Endothelial cell of umbilical vein (primary cell): ENCODE results near the gene FOSL2. TPM values are rescaled to one million over a fixed set of nuclear protein-coding genes. Genes with fewer than 3 reads are reported as not detected.

ENCODE experiments used
- BruUV-seq: library from RNA; stranded (reverse); fragments of 400-500 nt; replicated peaks from 2 replicates; lab custom pipeline; 2021; lab: Mats Ljungman, UMichigan
- CTCF ChIA-PET: fragments of 300-600, 350-600 bp; sonication (Branson Sonifier 250); formaldehyde crosslinking; loops from one replicate; lab custom pipeline; 2021; ENCODE audit warnings: antibody characterized with exemption, inconsistent platforms; lab: Charles Lee
- POLR2A ChIA-PET: fragments of 300-600, 350-600 bp; sonication (Branson Sonifier 250); formaldehyde crosslinking; loops from one replicate; lab custom pipeline; 2021; ENCODE audit warnings: antibody characterized with exemption, inconsistent platforms; lab: Charles Lee
- DNase-seq: peaks from one replicate; pipeline ENCODE4 v3.0.0-alpha.2; 2011; ENCODE audit warnings: low read depth, low spot score
- FAIRE-seq: peaks from 2 replicates; lab custom pipeline; 2011; peaks lifted over from hg19 to GRCh38; lab: Jason Lieb, UNC
- H2AFZ ChIP-seq: 2 replicates; pipeline ENCODE4 v1.6.0; 2012; ENCODE audit warnings: low read depth, low read length, control low read depth, inconsistent platforms
- H3K27ac ChIP-seq: 2 replicates; pipeline ENCODE4 v1.5.1; 2011; ENCODE audit warnings: low read depth, mild to moderate bottlenecking, control low read depth, low read length, moderate library complexity; ENCODE audit not compliant: insufficient read depth
- H3K27me3 ChIP-seq, 2 experiments: 2 replicates each; pipeline versions ENCODE4 v1.6.0 to v1.6.1; 2011; ENCODE audit warnings: low read length in 2 of 2, mixed read lengths in 1 of 2; ENCODE audit not compliant: control insufficient read depth in 2 of 2, insufficient read depth in 2 of 2
- H3K36me3 ChIP-seq, 2 experiments: 2 replicates in 1 of 2; 3 replicates in 1 of 2; pipeline ENCODE4 v1.5.1; 2011; ENCODE audit warnings: low read length in 2 of 2, mild to moderate bottlenecking in 1 of 2, moderate library complexity in 1 of 2; ENCODE audit not compliant: control insufficient read depth in 2 of 2, insufficient read depth in 2 of 2; ENCODE audit errors: extremely low read depth in 1 of 2
- H3K4me1 ChIP-seq: 3 replicates; pipeline ENCODE4 v1.5.1; 2011; ENCODE audit warnings: mild to moderate bottlenecking, low read length; ENCODE audit not compliant: control insufficient read depth, insufficient read depth; ENCODE audit errors: extremely low read depth
- H3K4me2 ChIP-seq: 2 replicates; pipeline ENCODE4 v1.6.1; 2011; ENCODE audit warnings: low read length, control low read depth, mixed read lengths; ENCODE audit not compliant: insufficient read depth
- H3K4me3 ChIP-seq, 3 experiments: fragments of 200-600 bp in 1 of 3; sonication (generic), shearing (Covaris generic) in 1 of 3; replicated peaks in 1 of 3; 2 replicates each; pipeline ENCODE4 v1.5.1; 2011 to 2016; ENCODE audit warnings: control low read depth in 3 of 3, low read length in 3 of 3, mild to moderate bottlenecking in 2 of 3, inconsistent platforms in 1 of 3, low read depth in 1 of 3, moderate library complexity in 1 of 3; ENCODE audit not compliant: insufficient read depth in 1 of 3
- H3K79me2 ChIP-seq: 2 replicates; pipeline ENCODE4 v1.6.0; 2012; ENCODE audit warnings: low read length, inconsistent platforms; ENCODE audit not compliant: control insufficient read depth, insufficient read depth
- H3K9ac ChIP-seq: replicated peaks from 2 replicates; pipeline ENCODE3; 2011; ENCODE audit warnings: low read length, control low read depth; ENCODE audit not compliant: insufficient read depth; ENCODE audit errors: extremely low read depth
- H3K9me1 ChIP-seq: replicated peaks from 3 replicates; pipeline ENCODE4 v1.6.0; 2011; ENCODE audit warnings: mild to moderate bottlenecking, low read length; ENCODE audit not compliant: control insufficient read depth, insufficient read depth; ENCODE audit errors: extremely low read depth
- H3K9me3 ChIP-seq: replicated peaks from 2 replicates; pipeline ENCODE4 v1.5.1; 2012; ENCODE audit warnings: low read length, inconsistent platforms; ENCODE audit not compliant: control insufficient read depth, insufficient read depth
- H4K20me1 ChIP-seq: replicated peaks from 2 replicates; pipeline ENCODE3; 2011; ENCODE audit warnings: mild to moderate bottlenecking, low read length; ENCODE audit not compliant: control insufficient read depth, insufficient read depth; ENCODE audit errors: extremely low read depth
- EZH2 ChIP-seq: IDR thresholded peaks from 2 replicates; pipeline ENCODE4 v1.6.1; 2012; ENCODE audit warnings: borderline replicate concordance, low read depth, mild to moderate bottlenecking, moderate library complexity, low read length, inconsistent platforms; ENCODE audit not compliant: severe bottlenecking
- FOS ChIP-seq: IDR thresholded peaks from 2 replicates; pipeline ENCODE4 v1.6.1; 2011; ENCODE audit warnings: mild to moderate bottlenecking, low read length, moderate library complexity, borderline replicate concordance; ENCODE audit not compliant: insufficient read depth
- GATA2 ChIP-seq: IDR thresholded peaks from 2 replicates; pipeline ENCODE4 v1.7.0; 2011; ENCODE audit warnings: low read depth, mild to moderate bottlenecking, moderate library complexity, mixed read lengths, low read length; ENCODE audit not compliant: insufficient read length, insufficient read depth
- JUN ChIP-seq: IDR thresholded peaks from 2 replicates; pipeline ENCODE4 v1.6.1; 2011; ENCODE audit warnings: borderline replicate concordance, low read depth; ENCODE audit not compliant: insufficient read length, insufficient read depth
- MYC ChIP-seq: IDR thresholded peaks from one replicate; pipeline ENCODE4 v1.6.1; 2011; ENCODE audit warnings: mild to moderate bottlenecking, low read depth, low read length
- POLR2A ChIP-seq: IDR thresholded peaks from 2 replicates; pipeline ENCODE4 v1.6.1; 2012; ENCODE audit warnings: low read depth, mild to moderate bottlenecking, control low read depth, low read length
- POLR2AphosphoS5 ChIP-seq: IDR thresholded peaks from 2 replicates; pipeline ENCODE4 v1.6.1; 2012; ENCODE audit warnings: low read depth, mild to moderate bottlenecking, control low read depth, low read length, moderate library complexity; ENCODE audit not compliant: insufficient read depth
- dilution Hi-C: fragments of 300-500 bp; cut with MboI; formaldehyde crosslinking; loops from one replicate; pipeline ENCODE4 v1.15.0; 2019; ENCODE audit warnings: low sequenced_read_pairs; ENCODE audit not compliant: extremely low pct_ligation_motif_present
- intact Hi-C: fragments of 100-400 bp; cut with micrococcal nuclease; formaldehyde crosslinking; loops from one replicate; pipeline ENCODE4 v1.10.0; 2022
- polyA plus RNA-seq, 4 experiments: library from polyadenylated mRNA; depleted of rRNA in 3 of 4; stranded (reverse) in 3 of 4; unstranded in 1 of 4; fragments of >200 nt; gene quantifications; 2 replicates each; pipeline versions ENCODE4 v1.2.1 to v1.2.3, GENCODE V29; 2011 to 2012; ENCODE audit warnings: missing spikeins in 1 of 4
- total RNA-seq: library from RNA; stranded (reverse); gene quantifications from 2 replicates; pipeline ENCODE4 v1.2.3, GENCODE V29; 2021
- TF ChIP-seq, protein P1 (sequence below), 2 donors: IDR thresholded peaks; 1 replicate in 1 of 2; 2 replicates in 1 of 2; pipeline ENCODE4 v1.5.1; 2011; ENCODE audit warnings: low read length in 2 of 2, mild to moderate bottlenecking in 2 of 2, moderate library complexity in 2 of 2, control low read depth in 1 of 2, inconsistent platforms in 1 of 2, low read depth in 1 of 2; ENCODE audit not compliant: insufficient read depth in 1 of 2; ENCODE audit errors: extremely low read depth in 1 of 2
- TF ChIP-seq, protein P2 (sequence below): IDR thresholded peaks from 2 replicates; pipeline ENCODE4 v1.6.1; 2011; ENCODE audit not compliant: insufficient read depth, insufficient read length

The FOSL2 gene
- total and polyA plus RNA-seq, 2 donors (not counting 3 experiments of a cell fraction or from before 2014, with no cell fraction given) = 43.9 to 85.3 TPM

DNA sequence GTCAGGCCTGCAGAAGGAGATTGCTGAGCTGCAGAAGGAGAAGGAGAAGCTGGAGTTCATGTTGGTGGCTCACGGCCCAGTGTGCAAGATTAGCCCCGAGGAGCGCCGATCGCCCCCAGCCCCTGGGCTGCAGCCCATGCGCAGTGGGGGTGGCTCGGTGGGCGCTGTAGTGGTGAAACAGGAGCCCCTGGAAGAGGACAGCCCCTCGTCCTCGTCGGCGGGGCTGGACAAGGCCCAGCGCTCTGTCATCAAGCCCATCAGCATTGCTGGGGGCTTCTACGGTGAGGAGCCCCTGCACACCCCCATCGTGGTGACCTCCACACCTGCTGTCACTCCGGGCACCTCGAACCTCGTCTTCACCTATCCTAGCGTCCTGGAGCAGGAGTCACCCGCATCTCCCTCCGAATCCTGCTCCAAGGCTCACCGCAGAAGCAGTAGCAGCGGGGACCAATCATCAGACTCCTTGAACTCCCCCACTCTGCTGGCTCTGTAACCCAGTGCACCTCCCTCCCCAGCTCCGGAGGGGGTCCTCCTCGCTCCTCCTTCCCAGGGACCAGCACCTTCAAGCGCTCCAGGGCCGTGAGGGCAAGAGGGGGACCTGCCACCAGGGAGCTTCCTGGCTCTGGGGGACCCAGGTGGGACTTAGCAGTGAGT, 19.4 kb downstream of the FOSL2 start:
- TF ChIP-seq MYC (no peak), POLR2A (no peak), JUN (no peak), FOS (no peak), POLR2AphosphoS5 (no peak), EZH2 (no peak), GATA2 (no peak)
- TF ChIP-seq, protein P1, sequence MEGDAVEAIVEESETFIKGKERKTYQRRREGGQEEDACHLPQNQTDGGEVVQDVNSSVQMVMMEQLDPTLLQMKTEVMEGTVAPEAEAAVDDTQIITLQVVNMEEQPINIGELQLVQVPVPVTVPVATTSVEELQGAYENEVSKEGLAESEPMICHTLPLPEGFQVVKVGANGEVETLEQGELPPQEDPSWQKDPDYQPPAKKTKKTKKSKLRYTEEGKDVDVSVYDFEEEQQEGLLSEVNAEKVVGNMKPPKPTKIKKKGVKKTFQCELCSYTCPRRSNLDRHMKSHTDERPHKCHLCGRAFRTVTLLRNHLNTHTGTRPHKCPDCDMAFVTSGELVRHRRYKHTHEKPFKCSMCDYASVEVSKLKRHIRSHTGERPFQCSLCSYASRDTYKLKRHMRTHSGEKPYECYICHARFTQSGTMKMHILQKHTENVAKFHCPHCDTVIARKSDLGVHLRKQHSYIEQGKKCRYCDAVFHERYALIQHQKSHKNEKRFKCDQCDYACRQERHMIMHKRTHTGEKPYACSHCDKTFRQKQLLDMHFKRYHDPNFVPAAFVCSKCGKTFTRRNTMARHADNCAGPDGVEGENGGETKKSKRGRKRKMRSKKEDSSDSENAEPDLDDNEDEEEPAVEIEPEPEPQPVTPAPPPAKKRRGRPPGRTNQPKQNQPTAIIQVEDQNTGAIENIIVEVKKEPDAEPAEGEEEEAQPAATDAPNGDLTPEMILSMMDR (IDR thresholded peaks at IDR 0.05; ENCODE audit: extremely low read depth in 1 of 2, insufficient read depth in 1 of 2, low read depth in 1 of 2, low read length in 2 of 2) = no peak
- TF ChIP-seq, protein P2, sequence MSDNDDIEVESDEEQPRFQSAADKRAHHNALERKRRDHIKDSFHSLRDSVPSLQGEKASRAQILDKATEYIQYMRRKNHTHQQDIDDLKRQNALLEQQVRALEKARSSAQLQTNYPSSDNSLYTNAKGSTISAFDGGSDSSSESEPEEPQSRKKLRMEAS = no peak
- intact Hi-C loops = no loop called here
- CTCF ChIA-PET = interaction anchor here (1.0 to 1.6 kb wide), 2 partner anchors 658 to 687 kb away, joined by 3 to 5 read pairs; no protein-coding TSS in a partner anchor
- no peak for FAIRE-seq
- H3K4me3 ChIP-seq = no peak overlapping the region
- peaks cover 3% of the 10 kb centered on the region for H4K20me1 ChIP-seq
- no peak overlapping the region for H3K9ac ChIP-seq
- no peak overlapping the region for H3K4me2 ChIP-seq
- H3K27me3 ChIP-seq = no peaks in the 10 kb centered on the region
- DNase-seq = no peak
- H3K9me1 ChIP-seq = no peaks in the 10 kb centered on the region
- peaks cover 45% of the 10 kb centered on the region for H3K79me2 ChIP-seq
- no peak overlapping the region for H2AFZ ChIP-seq
- dilution Hi-C loops = loop anchor here (25.0 kb wide), 1 partner anchor 675 kb away; no protein-coding TSS in a partner anchor
- H3K27ac ChIP-seq = no peak overlapping the region
- POLR2A ChIA-PET = no interaction called here
- no TSS peak for BruUV-seq
- peaks cover 43 to 76% of the 10 kb centered on the region in 2 experiments for H3K36me3 ChIP-seq
- no peaks in the 10 kb centered on the region for H3K9me3 ChIP-seq
- H3K4me1 ChIP-seq = peaks cover 35% of the 10 kb centered on the region
